Body of pancreas (tissue), 4 donors: ENCODE measurements around the gene TFDP2.

ENCODE experiments used
- CTCF ChIP-seq, 7 experiments: fragments of 450-650 bp in 4 of 7; fragments of 200-600 bp in 3 of 7; sonication (generic) in 3 of 7; IDR thresholded peaks; one replicate each; pipeline ENCODE4 v1.5.1; 2016 to 2019; ENCODE audit warnings: antibody characterized with exemption in 7 of 7
- POLR2A ChIP-seq, 3 donors: fragments of 450-650 bp; IDR thresholded peaks; one replicate each; pipeline ENCODE4 v1.6.1; 2016; ENCODE audit warnings: antibody characterized with exemption in 3 of 3, mild to moderate bottlenecking in 2 of 3

DNA sequence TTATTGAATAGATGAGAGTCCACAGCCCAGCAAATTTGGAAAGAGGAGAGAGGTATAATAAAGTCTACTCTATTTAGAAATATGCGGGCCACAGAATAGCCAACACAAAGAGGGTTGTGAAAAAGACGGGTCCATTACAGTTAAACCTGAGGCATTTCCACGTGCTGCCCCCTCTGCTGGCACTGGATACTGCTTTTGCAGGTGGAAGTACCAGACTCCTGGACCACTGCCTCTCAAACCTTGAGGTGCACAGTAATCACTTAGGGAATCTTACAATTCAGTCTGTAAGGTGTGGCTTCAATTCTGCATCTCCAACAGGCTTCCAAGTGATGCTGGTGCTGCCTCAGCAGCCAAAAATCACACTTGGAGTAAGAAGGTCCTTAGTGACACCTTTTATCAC is 3.0 kb upstream of the TFDP2 start:
- TF ChIP-seq POLR2A (IDR thresholded peaks at IDR 0.05) = no peak
- no peak for TF ChIP-seq CTCF (IDR thresholded peaks at IDR 0.05)
